ENCODE data around the gene RGS7.

- peak; percentile 32 for TF ChIP-seq CTCF (IDR thresholded peaks at IDR 0.05; ENCODE audit: low read depth, low read length)
- TF ChIP-seq EZH2phosphoT487 (IDR thresholded peaks at IDR 0.05; ENCODE audit: low read depth) = no peak
Observed at GRCh38 chr1:240831922-240832321, 525.1 kb downstream of the RGS7 start.

Measured in OCI-LY3 (cell line).